IMR-90 (cell line): ENCODE measurements around the gene SLC49A4. TPM values are rescaled to one million over a fixed set of nuclear protein-coding genes. Genes with fewer than 3 reads are reported as not detected.
A peak's percentile ranks its signal among the peaks of the same experiment; 100 is the strongest.

ENCODE experiments used
- ATAC-seq: fragments of 200-7000 bp; cut with Tn5 transposase; 2 replicates; pipeline ENCODE4 v1.9.1; 2020; ENCODE audit warnings: low read depth, mild to moderate bottlenecking, moderate library complexity
- BruUV-seq: library from RNA; stranded (reverse); fragments of 400-500 nt; replicated peaks from 2 replicates; lab custom pipeline; 2021; lab: Mats Ljungman, UMichigan
- CTCF ChIA-PET: fragments of 300-600 bp; formaldehyde crosslinking; extraction: SDS; loops from one replicate; lab custom pipeline; 2021; ENCODE audit warnings: antibody characterized with exemption; lab: Yijun Ruan, JAX
- POLR2A ChIA-PET: fragments of 300-600 bp; sonication (Branson Sonifier 250); formaldehyde crosslinking; loops from one replicate; lab custom pipeline; 2022; ENCODE audit warnings: antibody characterized with exemption; ENCODE audit not compliant: unreplicated experiment; lab: Charles Lee
- DNase-seq: peaks from one replicate; pipeline ENCODE4 v3.0.0; 2013
- H2AFZ ChIP-seq: replicated peaks from 2 replicates; pipeline ENCODE3; 2013; ENCODE audit warnings: low read length, mild to moderate bottlenecking; ENCODE audit not compliant: poor library complexity
- H2AK5ac ChIP-seq: 2 replicates; pipeline ENCODE4 v1.6.1; 2013; ENCODE audit warnings: low read depth, low read length, inconsistent platforms
- H2AK9ac ChIP-seq: replicated peaks from 2 replicates; pipeline ENCODE3; 2013; ENCODE audit warnings: mild to moderate bottlenecking, low read depth, low read length, moderate library complexity; ENCODE audit not compliant: poor library complexity
- H2BK120ac ChIP-seq: 2 replicates; pipeline ENCODE4 v1.6.1; 2013; ENCODE audit warnings: low read depth, low read length, inconsistent platforms
- H2BK15ac ChIP-seq: 3 replicates; pipeline ENCODE4 v1.6.1; 2013; ENCODE audit warnings: low read depth, low read length, inconsistent platforms
- H2BK20ac ChIP-seq: 2 replicates; pipeline ENCODE4 v1.6.1; 2013; ENCODE audit warnings: low read depth, mild to moderate bottlenecking, inconsistent platforms, low read length, moderate library complexity
- H2BK5ac ChIP-seq: 2 replicates; pipeline ENCODE4 v1.6.1; 2013; ENCODE audit warnings: mild to moderate bottlenecking, low read depth, low read length, inconsistent platforms; ENCODE audit not compliant: poor library complexity, severe bottlenecking
- H3K14ac ChIP-seq: replicated peaks from 2 replicates; pipeline ENCODE4 v1.6.1; 2013; ENCODE audit warnings: low read depth, low read length, inconsistent platforms
- H3K18ac ChIP-seq: 2 replicates; pipeline ENCODE4 v1.6.1; 2013; ENCODE audit warnings: low read depth, low read length, control low read depth
- H3K23ac ChIP-seq: 2 replicates; pipeline ENCODE4 v1.6.1; 2013; ENCODE audit warnings: low read depth, low read length, inconsistent platforms
- H3K27ac ChIP-seq: 2 replicates; pipeline ENCODE4 v1.5.1; 2013; ENCODE audit warnings: mild to moderate bottlenecking, control low read depth, low read length; ENCODE audit not compliant: insufficient read depth
- H3K27me3 ChIP-seq: 2 replicates; pipeline ENCODE4 v1.6.1; 2013; ENCODE audit warnings: low read length; ENCODE audit not compliant: control insufficient read depth, insufficient read depth
- H3K36me3 ChIP-seq: 2 replicates; pipeline ENCODE4 v1.6.1; 2013; ENCODE audit warnings: low read length, mixed read lengths; ENCODE audit not compliant: control insufficient read depth, insufficient read depth
- H3K4ac ChIP-seq: 2 replicates; pipeline ENCODE4 v1.6.1; 2013; ENCODE audit warnings: low read depth, low read length, inconsistent platforms
- H3K4me1 ChIP-seq: 2 replicates; pipeline ENCODE4 v1.6.1; 2013; ENCODE audit warnings: low read length, mixed read lengths; ENCODE audit not compliant: control insufficient read depth, insufficient read depth
- H3K4me2 ChIP-seq: 2 replicates; pipeline ENCODE4 v1.6.1; 2013; ENCODE audit warnings: low read depth, mild to moderate bottlenecking, control low read depth, low read length, moderate library complexity
- H3K4me3 ChIP-seq: 2 replicates; pipeline ENCODE4 v1.5.1; 2013; ENCODE audit warnings: low read depth, mild to moderate bottlenecking, control low read depth, low read length, moderate library complexity; ENCODE audit not compliant: insufficient read depth
- H3K56ac ChIP-seq: 2 replicates; pipeline ENCODE4 v1.6.1; 2013; ENCODE audit warnings: low read length, inconsistent platforms; ENCODE audit not compliant: insufficient read depth; ENCODE audit errors: extremely low read depth
- H3K79me1 ChIP-seq, 2 experiments: 2 replicates each; pipeline ENCODE4 v1.6.1; 2013; ENCODE audit warnings: low read length in 2 of 2, inconsistent platforms in 1 of 2, low read depth in 1 of 2
- H3K9ac ChIP-seq: 2 replicates; pipeline ENCODE4 v1.6.1; 2013; ENCODE audit warnings: low read depth, low read length, control low read depth
- H3K9me1 ChIP-seq: 2 replicates; pipeline ENCODE4 v1.6.1; 2013; ENCODE audit warnings: low read length, inconsistent platforms; ENCODE audit not compliant: insufficient read depth
- H3K9me3 ChIP-seq: 2 replicates; pipeline ENCODE4 v1.6.1; 2013; ENCODE audit warnings: low read length; ENCODE audit not compliant: control insufficient read depth, insufficient read depth
- H4K20me1 ChIP-seq: 2 replicates; pipeline ENCODE4 v1.6.1; 2013; ENCODE audit warnings: low read length, inconsistent platforms; ENCODE audit not compliant: insufficient read depth
- H4K5ac ChIP-seq: 2 replicates; pipeline ENCODE4 v1.6.1; 2013; ENCODE audit warnings: mild to moderate bottlenecking, low read depth, low read length, control low read depth
- H4K8ac ChIP-seq, 2 experiments: 2 replicates each; pipeline ENCODE4 v1.6.1; 2013; ENCODE audit warnings: low read depth in 2 of 2, low read length in 2 of 2, control low read depth in 1 of 2, inconsistent platforms in 1 of 2
- H4K91ac ChIP-seq: 2 replicates; pipeline ENCODE4 v1.6.1; 2013; ENCODE audit warnings: low read depth, low read length, inconsistent platforms; ENCODE audit not compliant: insufficient read depth
- CEBPB ChIP-seq: IDR thresholded peaks from 2 replicates; pipeline ENCODE4 v1.6.1; 2012; ENCODE audit warnings: low read depth, low read length, improper control_type of control experiment
- CTCF ChIP-seq: conservative IDR thresholded peaks from 2 replicates; pipeline ENCODE4 v1.5.1; 2012; ENCODE audit warnings: mild to moderate bottlenecking, low read depth, low read length, improper control_type of control experiment
- FOS ChIP-seq: fragments of 150-350 bp; IDR thresholded peaks from 2 replicates; pipeline ENCODE4 v1.6.1; 2016; ENCODE audit warnings: low read depth, low read length
- MAFK ChIP-seq: IDR thresholded peaks from 2 replicates; pipeline ENCODE4 v1.6.1; 2012; ENCODE audit warnings: low read depth, low read length, improper control_type of control experiment
- RCOR1 ChIP-seq: IDR thresholded peaks from 2 replicates; pipeline ENCODE4 v1.6.1; 2012; ENCODE audit warnings: mild to moderate bottlenecking, low read length, improper control_type of control experiment; ENCODE audit not compliant: insufficient replicate concordance
- RFX5 ChIP-seq: IDR thresholded peaks from 2 replicates; pipeline ENCODE4 v1.8.0; 2012; ENCODE audit warnings: low read depth, mild to moderate bottlenecking, low read length, moderate library complexity
- WGBS, 2 experiments: methylation state at CpG; one replicate each; pipeline versions ENCODE4 v1.1.5 to v1.1.7; 2013; ENCODE audit warnings: missing lambda C conversion rate in 2 of 2; ENCODE audit not compliant: insufficient read length in 1 of 2; ENCODE audit errors: extremely low coverage in 2 of 2; 5-methylcytosine and 5-hydroxymethylcytosine counted together
- dilution Hi-C: fragments of 300-500 bp; cut with HindIII; formaldehyde crosslinking; loops from one replicate; pipeline ENCODE4 v1.14.3; 2018; ENCODE audit warnings: low sequenced_read_pairs; ENCODE audit not compliant: unreplicated experiment
- in situ Hi-C: fragments of 300-500 bp; cut with MboI; formaldehyde crosslinking; loops from 3 replicates; pipeline ENCODE4 v1.14.3; 2019; ENCODE audit warnings: low sequenced_read_pairs, inconsistent platforms, mixed read lengths
- intact Hi-C: fragments of 100-400 bp; cut with micrococcal nuclease; formaldehyde crosslinking; loops from 2 replicates; pipeline ENCODE4 v1.10.0; 2022
- polyA plus RNA-seq, 3 experiments: library from polyadenylated mRNA; depleted of rRNA; stranded (reverse); fragments of >200 nt; gene quantifications; 2 replicates each; pipeline ENCODE4 v1.2.3, GENCODE V29; 2012; ENCODE audit warnings: low replicate concordance in 1 of 3
- total RNA-seq: library from RNA; depleted of rRNA; stranded (reverse); fragments of >200 nt; gene quantifications from 2 replicates; pipeline ENCODE4 v1.2.3, GENCODE V29; 2012

SLC49A4 gene
- total and polyA plus RNA-seq, 2 of the 4 experiments (the other 2 are of a cell fraction): 6.5 to 6.8 TPM

- no peak overlapping the region for H3K9ac ChIP-seq
- no peak overlapping the region for H4K5ac ChIP-seq
- no peaks in the 10 kb centered on the region for H3K36me3 ChIP-seq
- intact Hi-C loops: no loop called here
- in situ Hi-C loops: no loop called here
- no peak overlapping the region for H3K23ac ChIP-seq
- dilution Hi-C loops: no loop called here
- DNase-seq: peak; percentile 85
- H2BK120ac ChIP-seq: no peak overlapping the region
- H4K20me1 ChIP-seq: no peaks in the 10 kb centered on the region; the same call in 1 of the 2 replicates
- H3K9me3 ChIP-seq: no peaks in the 10 kb centered on the region
- H2AFZ ChIP-seq: no peak overlapping the region
- H3K9me1 ChIP-seq: peaks cover 4% of the 10 kb centered on the region; the same call in 1 of the 2 replicates
- peaks cover 0 to 8% of the 10 kb centered on the region in 2 experiments; a peak in 1 of 4 replicates for H3K79me1 ChIP-seq
- CTCF ChIA-PET: no interaction called here
- POLR2A ChIA-PET: no interaction called here
- no peak overlapping the region for H3K18ac ChIP-seq
- no TSS peak for BruUV-seq
- H4K91ac ChIP-seq: no peak overlapping the region
- no peak overlapping the region for H4K8ac ChIP-seq
- peak; percentile 79 for ATAC-seq
- TF ChIP-seq FOS: peak; percentile 44; the same call in 1 of the 2 replicates
- TF ChIP-seq RCOR1: peak; percentile 22
- no peak for TF ChIP-seq MAFK
- TF ChIP-seq CEBPB: peak; percentile 97
- TF ChIP-seq RFX5: no peak
- 0 out of 2 replicates have a peak, but pooled peaks have one; percentile 2 for TF ChIP-seq CTCF
- H2AK9ac ChIP-seq: no peak overlapping the region
- no peak overlapping the region for H3K56ac ChIP-seq
- H3K4me2 ChIP-seq: no peak overlapping the region
- no peak overlapping the region for H3K27ac ChIP-seq
- no peak overlapping the region for H2BK15ac ChIP-seq
- H3K14ac ChIP-seq: no peak overlapping the region
- 20% methylated on average over 1 of the region's 1 CpG; no CpG with 5 or more reads in 1 of the 2 experiments for WGBS, 2 experiments
- peaks cover 3% of the 10 kb centered on the region for H3K4me1 ChIP-seq
- no peak overlapping the region for H2AK5ac ChIP-seq
- no peak overlapping the region for H2BK5ac ChIP-seq
- H3K4ac ChIP-seq: no peak overlapping the region
- H3K27me3 ChIP-seq: no peaks in the 10 kb centered on the region
- no peak overlapping the region for H2BK20ac ChIP-seq
- no peak overlapping the region for H3K4me3 ChIP-seq
Observed at GRCh38 chr3:122784436-122784835, 10.4 kb upstream of the SLC49A4 start.
